GM18909 (cell line): ENCODE results near the gene CD200R1.
A peak's percentile ranks its signal among the peaks of the same experiment; 100 is the strongest.

Experiments
- ATAC-seq: cut with Tn5 transposase; IDR thresholded peaks from one replicate; pipeline ENCODE4 v1.9.1; 2021; ENCODE audit warnings: mild to moderate bottlenecking; ENCODE audit not compliant: unreplicated experiment, poor library complexity

CD200R1 gene

DNA sequence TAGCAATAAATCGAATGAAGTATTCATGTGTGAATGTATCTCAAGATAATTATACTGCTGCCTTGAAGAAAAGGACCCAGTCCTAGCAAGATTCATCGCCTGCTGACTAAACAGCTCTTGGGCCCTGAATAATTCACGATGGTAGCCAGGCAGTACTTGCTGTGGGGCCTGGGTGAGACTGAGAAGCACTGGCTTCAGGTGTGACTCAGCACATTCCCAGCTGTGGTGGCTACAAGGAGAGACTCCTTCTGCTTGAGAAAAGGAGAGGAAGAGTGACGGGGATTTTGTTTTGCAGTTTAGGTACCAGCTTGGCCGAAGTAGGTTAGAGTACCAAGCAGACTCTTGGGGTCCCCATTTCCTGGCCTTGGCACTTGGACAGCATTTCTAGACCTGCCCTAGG is 80.6 kb downstream of the CD200R1 start:
- no peak for ATAC-seq

DNA sequence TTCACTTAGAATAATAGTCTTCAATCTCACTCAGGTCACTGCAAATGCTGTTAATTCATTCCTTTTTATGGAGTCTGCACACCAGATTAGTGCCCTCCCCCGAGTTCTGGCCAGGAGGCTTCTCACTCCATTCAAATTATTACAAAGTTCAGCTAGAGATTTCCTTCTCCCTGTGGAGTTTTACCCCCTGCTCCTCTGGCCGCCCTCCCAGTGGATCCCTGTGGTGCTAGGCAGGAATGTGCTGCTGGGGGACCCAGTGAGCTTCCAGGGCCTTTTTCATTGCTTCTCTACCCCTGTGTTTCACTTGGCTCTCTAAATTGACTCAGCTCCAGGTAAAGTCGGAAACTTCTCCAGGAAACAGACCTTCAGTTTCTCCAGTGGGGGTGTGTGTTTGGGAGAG is 85.5 kb downstream of the CD200R1 start:
- ATAC-seq: no peak

DNA sequence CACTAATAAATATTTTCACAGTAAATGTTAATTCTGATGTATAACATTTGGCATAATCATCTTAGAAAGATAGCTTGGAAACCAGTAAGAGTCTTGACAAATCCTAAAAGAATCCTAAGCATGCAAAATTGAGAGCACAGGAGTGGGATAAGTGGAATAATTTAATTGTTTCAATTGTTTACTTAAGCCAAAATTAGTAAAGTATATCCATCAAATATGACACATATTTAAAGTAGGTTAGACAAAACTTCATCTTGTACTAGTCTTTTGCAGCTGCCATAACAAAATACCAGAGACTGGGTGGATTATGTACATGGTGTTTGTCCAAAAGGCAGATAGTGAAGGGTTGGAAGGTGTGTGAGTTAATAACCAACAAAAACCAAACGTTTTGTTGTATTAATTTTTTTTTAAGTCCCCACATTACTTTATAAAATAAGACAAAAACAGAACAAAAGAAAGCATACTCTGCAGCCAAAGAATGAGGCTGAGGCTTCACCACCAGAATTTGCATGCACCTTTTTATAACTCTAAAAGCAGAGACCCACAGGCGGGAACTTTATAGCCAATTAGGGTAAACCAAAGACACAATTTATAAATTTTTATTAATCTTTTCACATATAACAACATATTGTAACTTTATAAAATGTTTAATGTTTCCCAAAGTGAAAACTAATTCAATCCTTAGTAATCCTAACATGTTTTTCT is 86.4 kb downstream of the CD200R1 start:
- ATAC-seq: no peak

DNA sequence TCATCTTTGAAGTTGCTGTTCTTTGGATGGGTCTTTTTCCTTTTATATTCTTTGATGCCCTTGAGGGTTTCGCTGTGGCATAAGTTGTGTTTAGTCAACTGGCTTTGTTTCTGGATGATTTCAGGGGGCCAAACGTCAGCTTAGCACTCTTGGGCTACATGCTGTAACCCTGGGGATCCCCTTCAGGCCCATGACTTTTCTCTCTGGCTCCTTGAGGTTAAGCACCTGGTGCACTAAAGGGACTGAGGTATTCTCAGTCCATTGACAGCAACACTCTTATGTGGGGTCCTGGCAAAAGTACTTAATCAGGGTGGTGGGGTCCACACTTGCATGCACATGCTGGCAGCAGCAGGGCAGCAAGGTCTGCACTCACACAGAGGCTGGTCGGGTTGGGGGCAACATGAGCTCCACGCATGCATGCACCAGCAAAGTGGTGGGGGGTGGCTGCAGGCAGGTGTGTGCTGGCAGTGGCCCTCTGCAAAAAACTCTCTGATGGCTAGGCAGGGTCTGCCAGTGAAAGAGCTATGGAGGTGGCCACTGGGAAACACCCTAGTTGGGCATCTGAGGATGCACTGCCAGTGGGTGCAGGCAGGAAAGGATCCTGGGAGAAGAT is 90.1 kb downstream of the CD200R1 start:
- ATAC-seq: no peak

DNA sequence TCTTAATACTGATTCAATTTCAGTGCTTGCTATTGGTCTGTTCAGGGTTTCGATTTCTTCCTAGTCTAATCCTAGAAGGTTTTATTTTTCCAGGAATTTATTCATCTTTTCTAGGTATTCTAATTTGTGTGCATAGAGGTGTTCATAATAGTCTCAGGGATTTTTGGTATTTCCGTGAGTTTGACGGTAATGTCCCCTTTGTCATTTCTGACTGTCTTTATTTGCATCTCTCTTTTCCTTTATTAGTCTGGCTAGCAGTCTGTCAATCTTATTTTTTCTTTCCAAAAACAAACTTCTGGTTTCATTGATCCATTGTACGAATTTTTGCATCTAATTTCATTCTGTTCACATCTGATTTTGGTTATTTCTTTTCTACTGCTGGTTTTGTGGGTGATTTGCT is 93.0 kb downstream of the CD200R1 start:
- ATAC-seq: no peak

DNA sequence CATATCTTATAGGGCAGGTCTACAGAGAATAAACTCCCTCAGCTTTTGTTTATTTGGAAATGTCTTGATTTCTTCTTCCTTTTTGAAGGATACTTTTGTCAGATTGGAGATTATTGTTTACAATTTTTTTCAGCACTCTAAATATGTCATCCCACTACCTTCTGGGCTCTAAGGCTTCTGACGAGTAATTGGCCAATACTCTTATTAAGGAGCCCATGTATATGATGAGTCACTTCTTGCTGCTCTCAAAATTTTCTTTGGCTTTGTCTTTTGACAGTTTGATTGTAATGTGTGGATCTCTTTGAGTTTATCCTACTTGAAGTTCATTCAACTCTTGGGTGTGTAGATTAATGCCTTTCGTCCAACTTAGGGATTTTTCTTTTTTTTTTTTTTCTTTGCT is 99.3 kb downstream of the CD200R1 start:
- ATAC-seq: no peak

DNA sequence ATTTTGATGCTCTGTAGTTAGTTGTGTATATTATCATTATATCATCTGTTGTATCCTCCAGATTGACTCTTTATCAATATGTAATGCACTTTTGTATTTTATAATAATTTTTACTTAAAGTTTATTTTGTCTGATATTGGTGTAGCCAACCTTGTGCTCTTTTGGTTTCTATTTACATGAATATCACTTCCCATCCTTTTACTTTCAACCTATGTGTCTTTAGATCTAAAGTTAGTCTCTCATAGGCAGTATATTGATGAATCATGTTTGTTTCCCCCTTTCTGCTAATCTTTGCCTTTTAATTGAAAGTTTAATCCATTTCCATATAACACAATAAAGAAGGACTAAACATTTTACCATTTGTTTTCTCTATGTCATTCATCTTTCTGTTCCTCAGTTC is 100.2 kb downstream of the CD200R1 start:
- no peak for ATAC-seq

DNA sequence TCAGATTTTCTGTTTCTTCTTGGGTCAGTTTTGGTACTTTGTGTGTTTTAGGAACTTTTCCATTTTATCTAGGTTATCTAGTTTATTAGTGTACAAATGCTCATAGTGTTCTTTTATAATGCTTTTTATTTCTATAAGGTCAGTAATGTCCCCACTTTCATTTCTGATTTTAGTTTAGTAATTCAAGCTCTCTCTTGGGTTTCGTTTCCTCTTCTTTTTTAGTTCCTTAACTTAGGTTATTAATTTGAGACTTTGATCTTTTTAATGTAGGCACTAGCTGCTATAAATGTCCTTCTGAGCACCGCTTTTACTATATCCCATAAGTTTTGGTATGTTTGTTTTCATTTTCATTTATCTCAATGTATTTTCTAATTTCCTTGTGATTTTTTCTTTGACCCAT is 101.3 kb downstream of the CD200R1 start:
- peak; percentile 74 for ATAC-seq

DNA sequence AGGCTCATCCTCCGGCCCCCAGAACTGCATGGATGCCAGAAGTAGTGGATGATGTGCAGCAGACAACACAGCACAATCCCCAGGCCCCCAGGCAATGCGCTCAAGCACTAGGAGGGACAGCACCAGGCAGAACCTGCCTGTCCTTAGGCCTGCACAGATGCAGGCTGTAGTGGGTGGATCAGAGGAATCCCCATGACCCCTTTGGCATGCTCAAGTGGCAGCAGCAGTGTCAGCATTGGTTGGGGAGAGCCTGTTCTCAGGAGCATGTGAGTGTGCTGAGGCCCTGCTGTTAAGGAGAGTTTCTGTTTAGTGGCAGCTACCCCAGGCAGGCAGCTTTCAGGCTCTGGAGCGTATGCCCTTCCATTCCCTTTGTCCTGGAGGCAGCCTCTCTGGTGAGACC is 103.2 kb downstream of the CD200R1 start:
- ATAC-seq: no peak
